ENCODE data around the gene RNF126.

- no peak for TF ChIP-seq EZH2 (IDR thresholded peaks at IDR 0.05; ENCODE audit: insufficient read depth, low read length)
- no peak for TF ChIP-seq CTCF (IDR thresholded peaks at IDR 0.05; ENCODE audit: insufficient read depth, low read depth, low read length)
Measured at GRCh38 chr19:618674-619285, 44.2 kb downstream of the RNF126 start.

Measured in astrocyte (in vitro differentiated cells and primary cell).